ENCODE results near the gene IDI1. TPM values are rescaled to one million over a fixed set of nuclear protein-coding genes. Genes with fewer than 3 reads are reported as not detected.

Gene IDI1
- total RNA-seq, 2 experiments from 2014 or later = 244 to 250 TPM

GRCh38 chr10:1095498-1095897, 46.6 kb upstream of the IDI1 start:
- intact Hi-C loops (cut with DNase I, micrococcal nuclease) = no loop called here
- H3K9me3 ChIP-seq (ENCODE audit: control insufficient read depth in 1 of 2, insufficient read depth in 1 of 2, low read length in 2 of 2) = no peaks in the 10 kb centered on the region
- peaks cover 88% of the 10 kb centered on the region for H3K36me3 ChIP-seq (ENCODE audit: insufficient read depth, low read length)
- CTCF ChIA-PET = interaction anchor here (0.7 kb wide), 1 partner anchor 53 kb away, joined by 4 read pairs; no protein-coding TSS in a partner anchor
- POLR2A ChIA-PET = no interaction called here
- Mint-ChIP-seq H3K4me3 (no peak overlapping the region), H3K36me3 (ENCODE audit: low read depth) (peaks cover 34% of the 10 kb centered on the region), H3K4me1 (ENCODE audit: low read depth) (peaks cover 15% of the 10 kb centered on the region), H3K9me3 (no peaks in the 10 kb centered on the region), H3K27ac (no peak overlapping the region), H3K27me3 (no peaks in the 10 kb centered on the region)
- no peak overlapping the region for H3K4me3 ChIP-seq (ENCODE audit: low read length)
- DNase-seq (no peak), ATAC-seq (ENCODE audit: poor library complexity) (no peak)
- H3K27ac ChIP-seq (ENCODE audit: low read depth in 1 of 2, low read length in 2 of 2) = no peak overlapping the region
- no peaks in the 10 kb centered on the region for H3K4me1 ChIP-seq (ENCODE audit: insufficient read depth, low read length)
- H3K27me3 ChIP-seq (ENCODE audit: control insufficient read depth in 1 of 2, insufficient read depth in 2 of 2, low read length in 2 of 2) = no peaks in the 10 kb centered on the region
- TF ChIP-seq, protein P1, sequence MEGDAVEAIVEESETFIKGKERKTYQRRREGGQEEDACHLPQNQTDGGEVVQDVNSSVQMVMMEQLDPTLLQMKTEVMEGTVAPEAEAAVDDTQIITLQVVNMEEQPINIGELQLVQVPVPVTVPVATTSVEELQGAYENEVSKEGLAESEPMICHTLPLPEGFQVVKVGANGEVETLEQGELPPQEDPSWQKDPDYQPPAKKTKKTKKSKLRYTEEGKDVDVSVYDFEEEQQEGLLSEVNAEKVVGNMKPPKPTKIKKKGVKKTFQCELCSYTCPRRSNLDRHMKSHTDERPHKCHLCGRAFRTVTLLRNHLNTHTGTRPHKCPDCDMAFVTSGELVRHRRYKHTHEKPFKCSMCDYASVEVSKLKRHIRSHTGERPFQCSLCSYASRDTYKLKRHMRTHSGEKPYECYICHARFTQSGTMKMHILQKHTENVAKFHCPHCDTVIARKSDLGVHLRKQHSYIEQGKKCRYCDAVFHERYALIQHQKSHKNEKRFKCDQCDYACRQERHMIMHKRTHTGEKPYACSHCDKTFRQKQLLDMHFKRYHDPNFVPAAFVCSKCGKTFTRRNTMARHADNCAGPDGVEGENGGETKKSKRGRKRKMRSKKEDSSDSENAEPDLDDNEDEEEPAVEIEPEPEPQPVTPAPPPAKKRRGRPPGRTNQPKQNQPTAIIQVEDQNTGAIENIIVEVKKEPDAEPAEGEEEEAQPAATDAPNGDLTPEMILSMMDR (IDR thresholded peaks at IDR 0.05) = no peak

DNA sequence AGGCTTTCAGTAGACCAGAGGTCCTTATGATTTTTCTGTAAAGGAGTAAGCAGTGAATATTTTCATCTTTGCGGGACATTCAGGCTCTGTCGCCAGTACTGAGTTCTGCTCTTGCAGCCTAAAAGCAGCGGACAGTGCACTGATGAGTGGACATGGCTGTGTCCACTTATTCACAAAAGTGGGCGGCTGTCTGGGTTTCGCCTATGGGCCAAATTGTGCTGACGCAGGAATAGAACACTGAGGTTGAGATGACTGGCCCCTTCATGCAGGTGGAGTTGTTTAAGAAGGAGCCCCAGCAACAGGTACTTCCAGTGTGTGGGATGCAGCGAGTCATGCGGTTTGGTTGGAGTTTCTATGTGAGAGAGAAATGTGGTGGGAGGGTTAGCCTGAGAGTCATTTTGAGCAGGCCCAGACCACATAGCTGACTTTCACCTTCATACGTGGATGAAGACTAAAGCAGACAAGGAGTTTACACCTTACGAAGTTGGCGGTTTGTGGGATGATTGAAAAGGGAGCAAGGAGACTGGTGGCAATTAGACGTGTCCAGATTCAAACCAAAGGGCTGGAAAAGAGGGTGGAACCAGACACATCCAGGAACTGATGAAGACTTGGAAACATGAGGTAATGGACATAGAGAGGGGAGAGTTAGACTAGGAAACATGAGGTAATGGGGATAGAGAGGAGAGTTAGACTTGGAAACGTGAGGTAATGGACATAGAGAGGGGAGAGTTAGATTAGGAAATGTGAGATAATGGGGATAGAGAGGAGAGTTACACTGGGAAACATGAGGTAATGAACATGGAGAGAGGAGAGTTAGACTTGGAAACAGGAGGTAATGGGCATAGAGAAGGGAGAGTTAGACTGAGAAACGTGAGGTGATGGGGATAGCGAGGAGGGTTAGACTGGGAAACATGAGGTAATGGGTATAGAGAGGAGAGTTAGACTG, 45.5 kb upstream of the IDI1 start:
- intact Hi-C loops (cut with DNase I, micrococcal nuclease) = no loop called here

DNA sequence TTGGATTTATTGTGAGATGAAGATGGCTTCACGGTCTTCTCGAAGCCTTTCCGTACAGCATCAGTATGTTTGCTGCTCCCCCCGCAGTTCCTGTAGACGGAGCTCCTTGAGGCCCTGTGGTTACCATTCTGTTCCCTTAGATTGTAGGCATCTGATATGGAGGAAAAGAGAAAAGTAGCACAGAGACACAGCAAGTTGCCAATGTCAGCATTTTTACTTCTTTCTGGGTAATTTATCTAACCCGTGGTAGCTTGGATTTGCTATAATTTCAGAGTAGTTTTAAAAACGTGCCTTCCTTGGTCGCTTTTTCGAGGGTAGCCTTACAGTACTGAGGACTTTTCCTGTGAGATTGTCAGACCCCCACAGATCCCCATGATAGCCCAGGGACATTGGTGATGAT, 44.8 kb upstream of the IDI1 start:
- ChIA-PET CTCF (no interaction called here), POLR2A (no interaction called here)
- no peaks in the 10 kb centered on the region for H3K9me3 ChIP-seq (ENCODE audit: control insufficient read depth in 1 of 2, insufficient read depth in 1 of 2, low read length in 2 of 2)
- ATAC-seq (ENCODE audit: poor library complexity) (no peak), DNase-seq (no peak)
- Mint-ChIP-seq H3K9me3 (no peaks in the 10 kb centered on the region), H3K4me1 (ENCODE audit: low read depth) (peaks cover 4% of the 10 kb centered on the region), H3K36me3 (ENCODE audit: low read depth) (peaks cover 32% of the 10 kb centered on the region), H3K27me3 (no peaks in the 10 kb centered on the region), H3K4me3 (no peak overlapping the region), H3K27ac (peak overlapping the region; percentile 24)
- H3K36me3 ChIP-seq (ENCODE audit: insufficient read depth, low read length) = peaks cover 88% of the 10 kb centered on the region
- H3K27me3 ChIP-seq (ENCODE audit: control insufficient read depth in 1 of 2, insufficient read depth in 2 of 2, low read length in 2 of 2) = no peaks in the 10 kb centered on the region
- no peak overlapping the region for H3K27ac ChIP-seq (ENCODE audit: low read depth in 1 of 2, low read length in 2 of 2)
- no peaks in the 10 kb centered on the region for H3K4me1 ChIP-seq (ENCODE audit: insufficient read depth, low read length)
- TF ChIP-seq, protein P1 (IDR thresholded peaks at IDR 0.05) = no peak
- H3K4me3 ChIP-seq (ENCODE audit: low read length) = no peak overlapping the region
- intact Hi-C loops (cut with DNase I, micrococcal nuclease) = no loop called here

More for the DNA sequence above, 45.5 kb upstream of the IDI1 start:
- H3K27ac Mint-ChIP-seq = peak overlapping the region; percentile 24
- no peak for DNase-seq
- no peaks in the 10 kb centered on the region for H3K9me3 Mint-ChIP-seq
- Histone ChIP-seq H3K4me3 (ENCODE audit: low read length) (no peak overlapping the region), H3K27me3 (ENCODE audit: control insufficient read depth in 1 of 2, insufficient read depth in 2 of 2, low read length in 2 of 2) (no peaks in the 10 kb centered on the region), H3K4me1 (ENCODE audit: insufficient read depth, low read length) (no peaks in the 10 kb centered on the region), H3K27ac (ENCODE audit: low read depth in 1 of 2, low read length in 2 of 2) (no peak overlapping the region), H3K36me3 (ENCODE audit: insufficient read depth, low read length) (peaks cover 87% of the 10 kb centered on the region), H3K9me3 (ENCODE audit: control insufficient read depth in 1 of 2, insufficient read depth in 1 of 2, low read length in 2 of 2) (no peaks in the 10 kb centered on the region)
- POLR2A ChIA-PET = no interaction called here
- TF ChIP-seq, protein P1 (IDR thresholded peaks at IDR 0.05) = no peak
- no peak for ATAC-seq (ENCODE audit: poor library complexity)
- peaks cover 32% of the 10 kb centered on the region for H3K36me3 Mint-ChIP-seq (ENCODE audit: low read depth)
- CTCF ChIA-PET = interaction anchor here (0.7 kb wide), 1 partner anchor 52 kb away, joined by 4 read pairs; no protein-coding TSS in a partner anchor
- no peak overlapping the region for H3K4me3 Mint-ChIP-seq
- peaks cover 11% of the 10 kb centered on the region for H3K4me1 Mint-ChIP-seq (ENCODE audit: low read depth)
- no peaks in the 10 kb centered on the region for H3K27me3 Mint-ChIP-seq

Measured in CD4-positive, alpha-beta T cell (primary cell).